Spleen (tissue), 11 donors: ENCODE results near the gene FGD4. TPM values are rescaled to one million over a fixed set of nuclear protein-coding genes. Genes with fewer than 3 reads are reported as not detected.

ENCODE experiments used
- DNase-seq: peaks from one replicate; pipeline ENCODE4 v3.0.0-alpha.2; 2020
- H3K27ac ChIP-seq, 8 donors: fragments of 200-600 bp; sonication (generic) in 7 of 8; 1 replicate in 4 of 8; 2 replicates in 4 of 8; pipeline versions ENCODE4 v1.5.0 to v1.8.0; 2016 to 2021; ENCODE audit warnings: inconsistent platforms in 4 of 8, mild to moderate bottlenecking in 4 of 8, moderate library complexity in 1 of 8
- H3K27me3 ChIP-seq, 7 donors: fragments of 200-600 bp; sonication (generic) in 6 of 7; replicated peaks in 1 of 7; 1 replicate in 4 of 7; 2 replicates in 3 of 7; pipeline versions ENCODE4 v1.5.0 to v1.8.0; 2016 to 2021; ENCODE audit warnings: inconsistent platforms in 3 of 7, mild to moderate bottlenecking in 1 of 7
- H3K36me3 ChIP-seq, 6 donors: fragments of 200-600 bp; sonication (generic) in 5 of 6; 1 replicate in 4 of 6; 2 replicates in 2 of 6; pipeline versions ENCODE4 v1.5.0 to v1.8.0; 2016 to 2021; ENCODE audit warnings: inconsistent platforms in 2 of 6
- H3K4me1 ChIP-seq, 6 donors: fragments of 200-600 bp; sonication (generic) in 5 of 6; 1 replicate in 3 of 6; 2 replicates in 3 of 6; pipeline versions ENCODE4 v1.5.0 to v1.8.0; 2016 to 2021; ENCODE audit warnings: inconsistent platforms in 3 of 6
- H3K4me3 ChIP-seq, 8 donors: fragments of 200-600 bp; sonication (generic) in 7 of 8; 1 replicate in 4 of 8; 2 replicates in 4 of 8; pipeline versions ENCODE4 v1.5.0 to v1.8.0; 2016 to 2021; ENCODE audit warnings: inconsistent platforms in 4 of 8, mild to moderate bottlenecking in 4 of 8, moderate library complexity in 2 of 8
- H3K9me3 ChIP-seq, 8 donors: fragments of 200-600 bp; sonication (generic) in 7 of 8; 1 replicate in 4 of 8; 2 replicates in 4 of 8; pipeline versions ENCODE4 v1.5.0 to v1.8.0; 2016 to 2021; ENCODE audit warnings: inconsistent platforms in 4 of 8
- CTCF ChIP-seq, 11 experiments: fragments of 200-600 bp in 7 of 11; fragments of 450-650 bp in 4 of 11; sonication (generic) in 4 of 11; IDR thresholded peaks in 8 of 11; conservative IDR thresholded peaks in 3 of 11; 1 replicate in 7 of 11; 2 replicates in 4 of 11; pipeline versions ENCODE4 v1.4.0 to v1.8.0; 2016 to 2021; ENCODE audit warnings: antibody characterized with exemption in 11 of 11, inconsistent platforms in 4 of 11, mild to moderate bottlenecking in 1 of 11
- POLR2A ChIP-seq, 3 donors: fragments of 450-650 bp; IDR thresholded peaks; one replicate each; pipeline ENCODE4 v1.5.1; 2017; ENCODE audit warnings: antibody characterized with exemption in 3 of 3, mild to moderate bottlenecking in 1 of 3
- POLR2AphosphoS5 ChIP-seq, 3 donors: sonication (generic); formaldehyde crosslinking; IDR thresholded peaks; one replicate each; pipeline ENCODE4 v1.5.1; 2017; ENCODE audit warnings: antibody characterized with exemption in 3 of 3
- WGBS, 5 donors: extraction: QIAGEN DNeasy Blood & Tissue Kit in 3 of 5; methylation state at CpG; one replicate each; pipeline versions ENCODE4 v1.1.5 to v1.1.7; 2013 to 2018; 5-methylcytosine and 5-hydroxymethylcytosine counted together
- intact Hi-C: fragments of 100-400 bp; cut with DNase I; formaldehyde crosslinking; loops from one replicate; pipeline ENCODE4 v1.15.0; 2023; ENCODE audit warnings: low total_unique reads
- polyA plus RNA-seq, 3 donors: library from polyadenylated mRNA; stranded (reverse); fragments of 200-250 nt; gene quantifications; one replicate each; pipeline ENCODE4 v1.2.1, GENCODE V29; 2013
- total RNA-seq, 7 donors: library from RNA; depleted of rRNA in 3 of 7; stranded (reverse); fragments of >200 nt in 3 of 7; fragmentation: NEBNext Ultra II Directional in 4 of 7; extraction: Animal tissue kit (Norgen Biotek cat#: 25700) in 4 of 7; gene quantifications; one replicate each; pipeline versions ENCODE4 v1.1.0 to v1.2.1, GENCODE V29; 2016 to 2021
- donor health status: healthy with polysubstance abuse.
- donor health status: DM: no; HTN: no; CAD: no; lungs with moderate emphysema.
- donor health status: DM: no; HTN: no; CAD: no.
- donor health status: Bipolar disorder and iron deficiency.
- donor health status: healthy.
- donor health status: DM: no; HTN: no; CAD: no.
- donor health status: DM: yes; HTN: yes; CAD: no.

FGD4 gene
- total and polyA plus RNA-seq, 10 donors: 1.0 to 44.4 (median 25.7) TPM

- Histone ChIP-seq H3K27ac (peak overlapping the region in 6 of 8 donors; percentile 3 to 66 (median 38)), H3K27me3 (no peaks in the 10 kb centered on the region), H3K4me3 (peak overlapping the region in 1 of 8 donors; percentile 15), H3K9me3 (no peaks in the 10 kb centered on the region), H3K36me3 (no peaks in the 10 kb centered on the region), H3K4me1 (peaks cover 0 to 84% (median 33%) of the 10 kb centered on the region in 6 donors)
- TF ChIP-seq POLR2AphosphoS5 (IDR thresholded peaks at IDR 0.05) (no peak), CTCF (IDR thresholded peaks at IDR 0.05 in 8 of 11, conservative IDR thresholded peaks at IDR 0.05 in 3 of 11) (no peak), POLR2A (IDR thresholded peaks at IDR 0.05) (no peak)
- intact Hi-C loops: no loop called here
- 73 to 90% (median 84%) methylated on average over 6 of the region's 6 CpGs for WGBS, 5 donors
- DNase-seq: no peak
These were observed 99.7 kb downstream of the FGD4 start for GRCh38 chr12:32499048-32499447.

- Histone ChIP-seq H3K9me3 (no peaks in the 10 kb centered on the region), H3K4me3 (no peak overlapping the region), H3K27me3 (no peaks in the 10 kb centered on the region), H3K4me1 (peaks cover 4 to 77% (median 35%) of the 10 kb centered on the region in 6 donors), H3K36me3 (no peaks in the 10 kb centered on the region), H3K27ac (peak overlapping the region in 6 of 8 donors; percentile 11 to 68 (median 48))
- WGBS, 5 donors: 62 to 81% (median 72%) methylated on average over 6 of the region's 6 CpGs
- intact Hi-C loops: no loop called here
- no peak for TF ChIP-seq CTCF (IDR thresholded peaks at IDR 0.05 in 8 of 11, conservative IDR thresholded peaks at IDR 0.05 in 3 of 11)
- no peak for TF ChIP-seq POLR2AphosphoS5 (IDR thresholded peaks at IDR 0.05)
- no peak for TF ChIP-seq POLR2A (IDR thresholded peaks at IDR 0.05)
- DNase-seq: no peak
These were observed 102.5 kb downstream of the FGD4 start for GRCh38 chr12:32501835-32502333.

GRCh38 chr12:32502693-32503502, 103.5 kb downstream of the FGD4 start:
- Histone ChIP-seq H3K4me3 (no peak overlapping the region), H3K4me1 (peaks cover 4 to 74% (median 29%) of the 10 kb centered on the region in 6 donors), H3K36me3 (no peaks in the 10 kb centered on the region), H3K27ac (peak overlapping the region in 5 of 8 donors; percentile 14 to 68 (median 51)), H3K27me3 (no peaks in the 10 kb centered on the region), H3K9me3 (no peaks in the 10 kb centered on the region)
- DNase-seq: no peak
- TF ChIP-seq POLR2A (IDR thresholded peaks at IDR 0.05) (no peak), CTCF (IDR thresholded peaks at IDR 0.05 in 8 of 11, conservative IDR thresholded peaks at IDR 0.05 in 3 of 11) (no peak), POLR2AphosphoS5 (IDR thresholded peaks at IDR 0.05) (peak in 1 of 3 donors; percentile 56)
- intact Hi-C loops: no loop called here
- 32 to 49% (median 45%) methylated on average over 3 of the region's 3 CpGs for WGBS, 5 donors

GRCh38 chr12:32503730-32504129, 104.4 kb downstream of the FGD4 start:
- 91 to 99% (median 97%) methylated on average over 2 of the region's 2 CpGs for WGBS, 5 donors
- H3K4me3 ChIP-seq: no peak overlapping the region
- DNase-seq: no peak
- intact Hi-C loops: no loop called here
- H3K27ac ChIP-seq: peak overlapping the region in 1 of 8 donors; percentile 68
- H3K9me3 ChIP-seq: no peaks in the 10 kb centered on the region
- no peak for TF ChIP-seq POLR2A (IDR thresholded peaks at IDR 0.05)
- no peak for TF ChIP-seq POLR2AphosphoS5 (IDR thresholded peaks at IDR 0.05)
- H3K4me1 ChIP-seq: peaks cover 4 to 71% (median 26%) of the 10 kb centered on the region in 6 donors
- no peaks in the 10 kb centered on the region for H3K27me3 ChIP-seq
- no peaks in the 10 kb centered on the region for H3K36me3 ChIP-seq
